DOHH2 (cell line): ENCODE results near the gene LYPD5.

Experiments
- CTCF ChIP-seq: fragments of 200-600 bp; sonication (generic); IDR thresholded peaks from one replicate; pipeline ENCODE4 v1.5.1; 2014; ENCODE audit warnings: antibody characterized with exemption, mild to moderate bottlenecking, low read depth, low read length; ENCODE audit not compliant: poor library complexity, severe bottlenecking
- EZH2phosphoT487 ChIP-seq: fragments of 200-600 bp; sonication (generic); IDR thresholded peaks from 2 replicates; pipeline ENCODE4 v1.6.1; 2017; ENCODE audit warnings: borderline replicate concordance, mild to moderate bottlenecking, antibody characterized with exemption, low read length, moderate library complexity, mixed read lengths

GRCh38 chr19:43769256-43769655, 33.0 kb downstream of the LYPD5 start:
- no peak for TF ChIP-seq CTCF
- no peak for TF ChIP-seq EZH2phosphoT487
